Erythroblast (primary cell): ENCODE results near the gene TBC1D8B.

ENCODE experiments used
- GATA1 ChIP-seq: IDR thresholded peaks from 2 replicates; pipeline ENCODE4 v1.6.1; 2011; ENCODE audit warnings: low read depth, mild to moderate bottlenecking, control low read depth, low read length, moderate library complexity
- POLR2A ChIP-seq: IDR thresholded peaks from 2 replicates; pipeline ENCODE4 v1.6.1; 2011; ENCODE audit warnings: mild to moderate bottlenecking, low read length

- TF ChIP-seq POLR2A (no peak), GATA1 (no peak)
Measured at GRCh38 chrX:106903291-106903824, 100.9 kb downstream of the TBC1D8B start, which contains the start of gene RIPPLY1.
